H9 (cell line): ENCODE results near the gene PHF20. TPM values are rescaled to one million over a fixed set of nuclear protein-coding genes. Genes with fewer than 3 reads are reported as not detected.

Source experiments
- DNase-seq: peaks from one replicate; pipeline ENCODE4 v3.0.0-alpha.2; 2017
- H2AFZ ChIP-seq: one replicate; pipeline ENCODE4 v1.6.1; 2013; ENCODE audit warnings: mild to moderate bottlenecking, low read length, control low read depth, moderate library complexity
- H2AK5ac ChIP-seq: 2 replicates; pipeline ENCODE4 v1.6.1; 2013; ENCODE audit warnings: low read length, control low read depth, mixed read lengths; ENCODE audit not compliant: insufficient read length
- H2BK120ac ChIP-seq: one replicate; pipeline ENCODE4 v1.6.1; 2013; ENCODE audit warnings: low read depth, mild to moderate bottlenecking, low read length, control low read depth, inconsistent platforms; ENCODE audit not compliant: poor library complexity, severe bottlenecking
- H2BK12ac ChIP-seq: 2 replicates; pipeline ENCODE4 v1.6.1; 2013; ENCODE audit warnings: low read length, control low read depth, mixed read lengths, low read depth; ENCODE audit not compliant: insufficient read length
- H2BK15ac ChIP-seq: 2 replicates; pipeline ENCODE4 v1.6.1; 2013; ENCODE audit warnings: low read depth, low read length, control low read depth
- H2BK20ac ChIP-seq: one replicate; pipeline ENCODE4 v1.6.1; 2013; ENCODE audit warnings: low read depth, mild to moderate bottlenecking, low read length, control low read depth, inconsistent platforms; ENCODE audit not compliant: poor library complexity, severe bottlenecking
- H2BK5ac ChIP-seq: 2 replicates; pipeline ENCODE4 v1.6.1; 2013; ENCODE audit warnings: low read length, control low read depth, mixed read lengths; ENCODE audit not compliant: insufficient read length
- H3K14ac ChIP-seq: 2 replicates; pipeline ENCODE4 v1.6.1; 2013; ENCODE audit warnings: low read length, control low read depth; ENCODE audit not compliant: insufficient read depth
- H3K18ac ChIP-seq: 2 replicates; pipeline ENCODE4 v1.6.1; 2013; ENCODE audit warnings: low read depth, mild to moderate bottlenecking, mixed read lengths, low read length, control low read depth; ENCODE audit not compliant: insufficient read length
- H3K23ac ChIP-seq: 2 replicates; pipeline ENCODE4 v1.6.1; 2013; ENCODE audit warnings: low read length, control low read depth, mixed read lengths, low read depth; ENCODE audit not compliant: insufficient read length
- H3K23me2 ChIP-seq: 2 replicates; pipeline ENCODE4 v1.6.1; 2013; ENCODE audit warnings: low read depth, mild to moderate bottlenecking, mixed read lengths, low read length, control low read depth; ENCODE audit not compliant: insufficient read length, poor library complexity, severe bottlenecking
- H3K27ac ChIP-seq: 2 replicates; pipeline ENCODE4 v1.5.1; 2013; ENCODE audit warnings: low read length, control low read depth, mixed read lengths, low read depth; ENCODE audit not compliant: insufficient read length
- H3K27me3 ChIP-seq: 2 replicates; pipeline ENCODE4 v1.6.1; 2013; ENCODE audit warnings: low read length, control low read depth, inconsistent platforms; ENCODE audit not compliant: insufficient read depth
- H3K4ac ChIP-seq: 2 replicates; pipeline ENCODE4 v1.6.1; 2013; ENCODE audit warnings: low read depth, mild to moderate bottlenecking, control low read depth, inconsistent platforms, low read length, moderate library complexity
- H3K4me1 ChIP-seq: 2 replicates; pipeline ENCODE4 v1.6.1; 2013; ENCODE audit warnings: low read length, control low read depth, inconsistent platforms; ENCODE audit not compliant: insufficient read depth
- H3K4me2 ChIP-seq: 2 replicates; pipeline ENCODE4 v1.6.1; 2013; ENCODE audit warnings: low read length, control low read depth, mixed read lengths; ENCODE audit not compliant: insufficient read length, insufficient read depth
- H3K56ac ChIP-seq: 2 replicates; pipeline ENCODE4 v1.6.1; 2013; ENCODE audit warnings: low read depth, mild to moderate bottlenecking, mixed read lengths, low read length, control low read depth; ENCODE audit not compliant: insufficient read length
- H3K79me1 ChIP-seq: 2 replicates; pipeline ENCODE4 v1.6.1; 2013; ENCODE audit warnings: low read depth, mild to moderate bottlenecking, moderate library complexity, low read length, control low read depth, inconsistent platforms; ENCODE audit not compliant: insufficient read depth, poor library complexity, severe bottlenecking
- H3K79me2 ChIP-seq: 2 replicates; pipeline ENCODE4 v1.6.1; 2013; ENCODE audit warnings: low read length, control low read depth, inconsistent platforms; ENCODE audit not compliant: insufficient read depth
- H3K9ac ChIP-seq: 2 replicates; pipeline ENCODE4 v1.6.1; 2013; ENCODE audit warnings: low read length, control low read depth, mixed read lengths; ENCODE audit not compliant: insufficient read length; ENCODE audit errors: extremely low read depth
- H3K9me3 ChIP-seq: one replicate; pipeline ENCODE4 v1.6.1; 2013; ENCODE audit warnings: low read depth, low read length, inconsistent platforms; ENCODE audit not compliant: control insufficient read depth
- H3T11ph ChIP-seq: one replicate; pipeline ENCODE4 v1.6.1; 2013; ENCODE audit warnings: mild to moderate bottlenecking, low read length, control low read depth, inconsistent platforms
- H4K20me1 ChIP-seq: one replicate; pipeline ENCODE4 v1.6.1; 2013; ENCODE audit not compliant: control insufficient read depth, insufficient read length, insufficient read depth
- H4K5ac ChIP-seq: 2 replicates; pipeline ENCODE4 v1.6.1; 2013; ENCODE audit warnings: low read depth, mild to moderate bottlenecking, mixed read lengths, low read length, control low read depth; ENCODE audit not compliant: insufficient read length
- H4K8ac ChIP-seq: replicated peaks from 2 replicates; pipeline ENCODE4 v1.6.1; 2013; ENCODE audit warnings: low read length, control low read depth, mixed read lengths, low read depth; ENCODE audit not compliant: insufficient read length
- H4K91ac ChIP-seq: 2 replicates; pipeline ENCODE4 v1.6.1; 2013; ENCODE audit warnings: low read depth, mild to moderate bottlenecking, moderate library complexity, mixed read lengths, low read length, control low read depth; ENCODE audit not compliant: insufficient read length
- H3K27ac Mint-ChIP-seq, 3 experiments: 2 replicates in 2 of 3; 3 replicates in 1 of 3; pipeline ENCODE4 v1.8.0; 2020 to 2021; ENCODE audit warnings: mixed read lengths in 3 of 3, mild to moderate bottlenecking in 1 of 3, moderate library complexity in 1 of 3
- H3K27me3 Mint-ChIP-seq: 2 replicates; pipeline ENCODE4 v1.8.0; 2021; ENCODE audit warnings: low read depth, mild to moderate bottlenecking, moderate library complexity, mixed read lengths
- H3K36me3 Mint-ChIP-seq, 3 experiments: 2 replicates in 2 of 3; 3 replicates in 1 of 3; pipeline ENCODE4 v1.8.0; 2020 to 2021; ENCODE audit warnings: low read depth in 3 of 3, mixed read lengths in 3 of 3; ENCODE audit not compliant: insufficient read depth in 1 of 3
- H3K4me1 Mint-ChIP-seq, 2 experiments: 2 replicates each; pipeline ENCODE4 v1.8.0; 2020; ENCODE audit warnings: mixed read lengths in 2 of 2
- H3K4me3 Mint-ChIP-seq, 2 experiments: 2 replicates in 1 of 2; 3 replicates in 1 of 2; pipeline ENCODE4 v1.8.0; 2020 to 2021; ENCODE audit warnings: mild to moderate bottlenecking in 2 of 2, mixed read lengths in 2 of 2, moderate library complexity in 1 of 2
- H3K9me3 Mint-ChIP-seq, 2 experiments: 2 replicates in 1 of 2; 3 replicates in 1 of 2; pipeline ENCODE4 v1.8.0; 2020; ENCODE audit warnings: mild to moderate bottlenecking in 2 of 2, mixed read lengths in 2 of 2, moderate library complexity in 1 of 2
- CTCF ChIP-seq: fragments of 200-600 bp; sonication (generic); conservative IDR thresholded peaks from 3 replicates; pipeline ENCODE4 v1.8.0; 2021; ENCODE audit warnings: antibody characterized with exemption, mild to moderate bottlenecking
- WGBS: extraction: QIAGEN DNeasy Blood & Tissue Kit; methylation state at CpG from one replicate; pipeline ENCODE4 v1.1.7; 2013; ENCODE audit warnings: missing lambda C conversion rate, low lambda C conversion rate, mixed read lengths; ENCODE audit not compliant: insufficient read length; ENCODE audit errors: extremely low coverage; 5-methylcytosine and 5-hydroxymethylcytosine counted together
- total RNA-seq: library from RNA; stranded (reverse); gene quantifications from 2 replicates; pipeline ENCODE4 v1.2.1, GENCODE V29; 2021

PHF20 gene
- total RNA-seq, 1 experiment from 2014 or later: 50.3 TPM

GRCh38 chr20:35953387-35954199, 181.8 kb downstream of the PHF20 start:
- H3K4me2 ChIP-seq: peak overlapping the region; percentile 90
- peak overlapping the region; percentile 50 for H4K91ac ChIP-seq
- H3K27me3 ChIP-seq: 0 out of 2 replicates have a peak, but pooled peaks cover 1% of the 10 kb centered on the region
- no peaks in the 10 kb centered on the region for H3K9me3 Mint-ChIP-seq
- H3K27me3 Mint-ChIP-seq: no peaks in the 10 kb centered on the region; the same call in 1 of the 2 replicates
- H3K79me2 ChIP-seq: 0 out of 2 replicates have a peak, but pooled peaks cover 2% of the 10 kb centered on the region
- H3K27ac ChIP-seq: peak overlapping the region; percentile 83
- no peak overlapping the region for H2BK20ac ChIP-seq
- H3K4me1 Mint-ChIP-seq: peaks cover 9% of the 10 kb centered on the region in 2 experiments
- no peak overlapping the region for H3K56ac ChIP-seq
- no CpG with 5 or more reads among the region's 65 CpGs for WGBS
- H3K18ac ChIP-seq: peak overlapping the region; percentile 88
- peak overlapping the region; percentile 65 for H3K4ac ChIP-seq
- no peak for TF ChIP-seq CTCF
- H2BK15ac ChIP-seq: no peak overlapping the region
- no peaks in the 10 kb centered on the region for H3K4me1 ChIP-seq
- H3K9ac ChIP-seq: peak overlapping the region; percentile 93
- H3K23ac ChIP-seq: no peak overlapping the region
- no peak overlapping the region for H3T11ph ChIP-seq
- peak overlapping the region; percentile 33 for H4K5ac ChIP-seq
- no peak overlapping the region for H4K8ac ChIP-seq
- H3K79me1 ChIP-seq: no peaks in the 10 kb centered on the region
- H2BK120ac ChIP-seq: no peak overlapping the region
- no peak overlapping the region for H2AK5ac ChIP-seq
- no peaks in the 10 kb centered on the region for H3K9me3 ChIP-seq
- no peak overlapping the region for H2BK12ac ChIP-seq
- peak overlapping the region; percentile 15 for H2BK5ac ChIP-seq
- H2AFZ ChIP-seq: no peak overlapping the region
- peaks cover 12% of the 10 kb centered on the region for H3K23me2 ChIP-seq
- H3K4me3 Mint-ChIP-seq: peak overlapping the region; percentile 90 to 98
- H3K36me3 Mint-ChIP-seq: peaks cover 0 to 3% (median under 1%) of the 10 kb centered on the region in 3 experiments; a peak in 2 of 7 replicates
- H3K27ac Mint-ChIP-seq: peak overlapping the region; percentile 97 to 99 (median 99)
- H4K20me1 ChIP-seq: no peaks in the 10 kb centered on the region
- H3K14ac ChIP-seq: peak overlapping the region; percentile 94
- DNase-seq: peak; percentile 36
